Keratinocyte (primary cell): ENCODE results near the gene ARHGAP1. TPM values are rescaled to one million over a fixed set of nuclear protein-coding genes. Genes with fewer than 3 reads are reported as not detected.

Experiments used
- DNase-seq: peaks from one replicate; pipeline ENCODE4 v3.0.0-alpha.2; 2011; ENCODE audit warnings: low read depth, missing footprints, low spot score
- FAIRE-seq: peaks from 2 replicates; lab custom pipeline; 2011; peaks lifted over from hg19 to GRCh38; lab: Jason Lieb, UNC
- H2AFZ ChIP-seq: 2 replicates; pipeline ENCODE4 v1.6.0; 2012; ENCODE audit warnings: low read length, control low read depth, inconsistent platforms; ENCODE audit not compliant: control insufficient read depth
- H3K27ac ChIP-seq: 2 replicates; pipeline ENCODE4 v1.5.1; 2011; ENCODE audit warnings: low read length; ENCODE audit not compliant: control insufficient read depth, insufficient read depth
- H3K27me3 ChIP-seq: 3 replicates; pipeline ENCODE4 v1.6.0; 2011; ENCODE audit warnings: low read length; ENCODE audit not compliant: control insufficient read depth, insufficient read depth; ENCODE audit errors: extremely low read depth
- H3K36me3 ChIP-seq, 2 experiments: 2 replicates in 1 of 2; 3 replicates in 1 of 2; pipeline ENCODE4 v1.5.1; 2011; ENCODE audit warnings: low read length in 2 of 2, mild to moderate bottlenecking in 1 of 2; ENCODE audit not compliant: control insufficient read depth in 2 of 2, insufficient read depth in 2 of 2; ENCODE audit errors: extremely low read depth in 1 of 2
- H3K4me1 ChIP-seq: 3 replicates; pipeline ENCODE4 v1.5.1; 2011; ENCODE audit warnings: low read length; ENCODE audit not compliant: control insufficient read depth, insufficient read depth; ENCODE audit errors: extremely low read depth
- H3K4me2 ChIP-seq: 3 replicates; pipeline ENCODE4 v1.6.0; 2011; ENCODE audit warnings: low read depth, low read length; ENCODE audit not compliant: control insufficient read depth, insufficient read depth; ENCODE audit errors: extremely low read depth
- H3K4me3 ChIP-seq, 3 experiments: fragments of 200-600 bp in 1 of 3; sonication (generic) in 1 of 3; 2 replicates in 2 of 3; 3 replicates in 1 of 3; pipeline ENCODE4 v1.5.1; 2011 to 2016; ENCODE audit warnings: low read length in 3 of 3, mild to moderate bottlenecking in 3 of 3, control low read depth in 2 of 3, inconsistent platforms in 1 of 3, low read depth in 1 of 3, mixed read lengths in 1 of 3, mixed run types in 1 of 3, moderate library complexity in 1 of 3; ENCODE audit not compliant: control insufficient read depth in 2 of 3, insufficient read depth in 2 of 3; ENCODE audit errors: extremely low read depth in 1 of 3
- H3K79me2 ChIP-seq: 2 replicates; pipeline ENCODE4 v1.6.0; 2012; ENCODE audit warnings: low read length; ENCODE audit not compliant: control insufficient read depth, insufficient read depth
- H3K9ac ChIP-seq: 3 replicates; pipeline ENCODE4 v1.6.0; 2011; ENCODE audit warnings: low read length; ENCODE audit not compliant: control insufficient read depth, insufficient read depth; ENCODE audit errors: extremely low read depth
- H3K9me1 ChIP-seq: 3 replicates; pipeline ENCODE4 v1.6.0; 2011; ENCODE audit warnings: low read length; ENCODE audit not compliant: control insufficient read depth, insufficient read depth; ENCODE audit errors: extremely low read depth
- H3K9me3 ChIP-seq: 2 replicates; pipeline ENCODE4 v1.5.1; 2012; ENCODE audit warnings: low read depth, low read length; ENCODE audit not compliant: control insufficient read depth
- H4K20me1 ChIP-seq: 3 replicates; pipeline ENCODE4 v1.6.0; 2011; ENCODE audit warnings: low read length; ENCODE audit not compliant: control insufficient read depth, insufficient read depth; ENCODE audit errors: extremely low read depth
- EZH2 ChIP-seq: IDR thresholded peaks from one replicate; pipeline ENCODE4 v1.6.1; 2012; ENCODE audit warnings: inconsistent platforms, mild to moderate bottlenecking, low read length, moderate library complexity
- dilution Hi-C: fragments of 300-500 bp; cut with MboI; formaldehyde crosslinking; loops from one replicate; pipeline ENCODE4 v1.7.0; 2020; ENCODE audit warnings: low sequenced_read_pairs; ENCODE audit not compliant: extremely low pct_ligation_motif_present
- polyA plus RNA-seq, 5 experiments: library from polyadenylated mRNA; depleted of rRNA in 3 of 5; stranded (reverse) in 3 of 5; stranded (forward) in 1 of 5; unstranded in 1 of 5; fragments of >200 nt; gene quantifications; 1 replicate in 1 of 5; 2 replicates in 3 of 5; 3 replicates in 1 of 5; pipeline versions ENCODE4 v1.2.1 to v1.2.3, GENCODE V29; 2011 to 2012; ENCODE audit warnings: missing spikeins in 2 of 5, low read depth in 1 of 5, low replicate concordance in 1 of 5
- TF ChIP-seq, protein P1 (sequence below), 3 experiments: IDR thresholded peaks in 1 of 3; conservative IDR thresholded peaks in 1 of 3; optimal IDR thresholded peaks in 1 of 3; 2 replicates in 2 of 3; 3 replicates in 1 of 3; pipeline versions ENCODE3 to v1.5.1; 2011; ENCODE audit warnings: low read length in 3 of 3, mild to moderate bottlenecking in 3 of 3, moderate library complexity in 2 of 3, control low read depth in 1 of 3, inconsistent platforms in 1 of 3; ENCODE audit not compliant: insufficient read depth in 2 of 3; ENCODE audit errors: extremely low read depth in 1 of 3

ARHGAP1 gene
- polyA plus RNA-seq, 1 donor (not counting 4 experiments of a cell fraction or from before 2014, with no cell fraction given), result 19.5 TPM

DNA sequence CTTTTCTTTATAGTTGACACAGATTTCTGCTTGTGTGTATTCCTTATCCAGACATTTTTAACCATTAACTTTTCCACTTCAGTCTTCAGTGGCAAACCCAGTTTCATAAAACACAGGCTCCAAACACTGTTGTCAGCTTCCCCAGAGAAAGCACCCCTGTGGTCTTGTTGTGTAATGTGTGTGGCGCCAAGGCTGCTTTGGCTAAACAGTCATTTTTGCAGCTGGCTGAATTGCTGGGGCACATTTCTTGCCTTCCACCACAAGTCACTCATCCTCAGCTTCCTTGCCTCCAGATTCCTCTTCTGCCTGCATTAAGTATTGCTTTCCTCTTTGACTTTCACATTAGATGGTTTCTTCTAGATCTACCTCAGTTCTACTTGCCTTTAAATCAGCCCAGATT lies 40.5 kb downstream of the ARHGAP1 start:
- DNase-seq (no peak), FAIRE-seq (no peak)
- no peak overlapping the region for H3K4me2 ChIP-seq

DNA sequence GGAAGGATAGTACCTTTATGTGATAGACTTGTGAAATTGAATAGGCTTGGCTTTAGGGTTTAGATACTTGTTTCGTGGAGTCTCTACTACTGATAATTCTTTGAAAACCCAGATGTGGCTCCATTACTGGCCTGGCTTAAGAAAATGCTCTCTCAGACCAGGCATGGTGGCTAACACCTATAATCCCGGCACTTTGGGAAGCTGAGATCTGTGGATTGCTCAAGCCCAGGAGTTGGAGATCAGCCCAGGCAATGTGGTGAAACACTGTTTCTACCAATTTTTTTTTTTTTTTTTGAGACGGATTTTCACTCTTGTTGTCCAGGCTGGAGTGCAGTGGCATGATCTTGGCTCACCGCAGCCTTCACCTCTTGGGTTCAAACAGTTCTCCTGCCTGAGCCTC lies 42.2 kb downstream of the ARHGAP1 start:
- TF ChIP-seq, protein P1, sequence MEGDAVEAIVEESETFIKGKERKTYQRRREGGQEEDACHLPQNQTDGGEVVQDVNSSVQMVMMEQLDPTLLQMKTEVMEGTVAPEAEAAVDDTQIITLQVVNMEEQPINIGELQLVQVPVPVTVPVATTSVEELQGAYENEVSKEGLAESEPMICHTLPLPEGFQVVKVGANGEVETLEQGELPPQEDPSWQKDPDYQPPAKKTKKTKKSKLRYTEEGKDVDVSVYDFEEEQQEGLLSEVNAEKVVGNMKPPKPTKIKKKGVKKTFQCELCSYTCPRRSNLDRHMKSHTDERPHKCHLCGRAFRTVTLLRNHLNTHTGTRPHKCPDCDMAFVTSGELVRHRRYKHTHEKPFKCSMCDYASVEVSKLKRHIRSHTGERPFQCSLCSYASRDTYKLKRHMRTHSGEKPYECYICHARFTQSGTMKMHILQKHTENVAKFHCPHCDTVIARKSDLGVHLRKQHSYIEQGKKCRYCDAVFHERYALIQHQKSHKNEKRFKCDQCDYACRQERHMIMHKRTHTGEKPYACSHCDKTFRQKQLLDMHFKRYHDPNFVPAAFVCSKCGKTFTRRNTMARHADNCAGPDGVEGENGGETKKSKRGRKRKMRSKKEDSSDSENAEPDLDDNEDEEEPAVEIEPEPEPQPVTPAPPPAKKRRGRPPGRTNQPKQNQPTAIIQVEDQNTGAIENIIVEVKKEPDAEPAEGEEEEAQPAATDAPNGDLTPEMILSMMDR (optimal IDR thresholded peaks at IDR 0.05 in 1 of 3, IDR thresholded peaks at IDR 0.05 in 1 of 3, conservative IDR thresholded peaks at IDR 0.05 in 1 of 3; ENCODE audit: extremely low read depth in 1 of 3, insufficient read depth in 2 of 3, low read length in 3 of 3), result no peak
- no peak for TF ChIP-seq EZH2
- FAIRE-seq, result no peak
- H3K9ac ChIP-seq, result no peak overlapping the region

More for the DNA sequence above, 40.5 kb downstream of the ARHGAP1 start:
- H3K9me1 ChIP-seq, result no peaks in the 10 kb centered on the region
- no peak overlapping the region for H3K9ac ChIP-seq
- no peak overlapping the region for H3K4me3 ChIP-seq
- dilution Hi-C loops, result no loop called here
- no peaks in the 10 kb centered on the region for H3K9me3 ChIP-seq
- no peak overlapping the region for H3K27ac ChIP-seq
- TF ChIP-seq EZH2, result no peak
- TF ChIP-seq, protein P1 (optimal IDR thresholded peaks at IDR 0.05 in 1 of 3, IDR thresholded peaks at IDR 0.05 in 1 of 3, conservative IDR thresholded peaks at IDR 0.05 in 1 of 3; ENCODE audit: extremely low read depth in 1 of 3, insufficient read depth in 2 of 3, low read length in 3 of 3), result no peak
- H3K27me3 ChIP-seq, result no peaks in the 10 kb centered on the region
- H3K79me2 ChIP-seq, result no peaks in the 10 kb centered on the region
- peaks cover 17 to 24% of the 10 kb centered on the region in 2 experiments for H3K36me3 ChIP-seq
- peaks cover 3% of the 10 kb centered on the region for H4K20me1 ChIP-seq
- no peak overlapping the region for H2AFZ ChIP-seq
- H3K4me1 ChIP-seq, result peaks cover 5% of the 10 kb centered on the region

More for the DNA sequence above, 42.2 kb downstream of the ARHGAP1 start:
- no peaks in the 10 kb centered on the region for H3K79me2 ChIP-seq
- H3K36me3 ChIP-seq, result peaks cover 14 to 16% of the 10 kb centered on the region in 2 experiments
- H3K4me1 ChIP-seq, result peaks cover under 1% of the 10 kb centered on the region
- dilution Hi-C loops, result no loop called here
- H2AFZ ChIP-seq, result no peak overlapping the region
- peaks cover 3% of the 10 kb centered on the region for H4K20me1 ChIP-seq
- no peaks in the 10 kb centered on the region for H3K9me1 ChIP-seq
- DNase-seq, result no peak
- H3K27ac ChIP-seq, result no peak overlapping the region
- no peaks in the 10 kb centered on the region for H3K9me3 ChIP-seq
- H3K27me3 ChIP-seq, result no peaks in the 10 kb centered on the region
- no peak overlapping the region for H3K4me3 ChIP-seq
- H3K4me2 ChIP-seq, result no peak overlapping the region
